ENCODE data around the gene CEP112. TPM values are rescaled to one million over a fixed set of nuclear protein-coding genes. Genes with fewer than 3 reads are reported as not detected.

The CEP112 gene
- total and polyA plus RNA-seq, 2 of the 8 experiments (the other 6 are each of a cell fraction or from before 2014, with no cell fraction given): 0.62 to 3.1 TPM

DNA sequence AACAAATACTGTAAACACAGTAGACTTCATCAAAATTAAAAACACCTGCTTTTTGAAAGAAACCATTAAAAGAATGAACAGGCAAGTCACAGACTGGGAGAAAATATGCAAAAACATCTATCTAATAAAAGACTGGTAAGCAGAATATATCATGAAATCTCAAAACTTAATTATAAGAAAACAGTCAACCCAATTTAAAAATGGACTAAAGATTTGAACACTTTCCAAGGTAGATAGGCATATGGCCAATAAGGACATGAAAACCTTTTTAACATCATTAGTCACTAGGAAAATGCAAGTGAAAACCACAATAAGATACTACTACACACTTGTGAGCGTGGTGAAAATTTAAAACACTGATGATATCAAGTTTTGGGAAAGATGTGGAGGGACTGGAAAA is 218.7 kb downstream of the CEP112 start:
- no peak overlapping the region for H3K23ac ChIP-seq (ENCODE audit: insufficient read length)
- 36% methylated on average over 1 of the region's 1 CpG; no CpG with 5 or more reads in 1 of the 2 experiments for WGBS, 2 experiments (ENCODE audit: extremely low coverage in 1 of 2, insufficient coverage in 1 of 2, insufficient read length in 1 of 2, insufficient replicate concordance in 2 of 2, low coverage in 1 of 2, low lambda C conversion rate in 2 of 2, missing lambda C conversion rate in 1 of 2)
- no peaks in the 10 kb centered on the region; a peak in 1 of 7 replicates for H3K27me3 ChIP-seq (replicated peaks in 1 of 4; ENCODE audit: control insufficient read depth in 3 of 4, extremely low read depth in 1 of 4, insufficient read depth in 3 of 4, low read length in 3 of 4)
- no peak overlapping the region for H3K4me3 ChIP-seq (ENCODE audit: extremely low read depth in 1 of 4, insufficient read depth in 2 of 4, low read depth in 3 of 4, low read length in 4 of 4)
- no peak overlapping the region for H3K9ac ChIP-seq (replicated peaks in 1 of 4; ENCODE audit: extremely low read depth in 1 of 4, low read depth in 3 of 4, low read length in 3 of 4)
- DNase-seq (ENCODE audit: low read depth in 1 of 2, low spot score in 2 of 2) (no peak), FAIRE-seq (no peak)
- H3K4ac ChIP-seq (replicated peaks; ENCODE audit: insufficient read length, low read depth, low read length): no peak overlapping the region
- H3K56ac ChIP-seq (replicated peaks; ENCODE audit: insufficient read length, low read depth, low read length): no peak overlapping the region
- H3K4me2 ChIP-seq (ENCODE audit: insufficient read depth in 1 of 2, low read depth in 2 of 2, low read length in 2 of 2): no peak overlapping the region
- H2BK12ac ChIP-seq (ENCODE audit: low read depth, low read length): no peak overlapping the region
- peaks cover 0 to 2% (median 1%) of the 10 kb centered on the region in 4 experiments; a peak in 2 of 7 replicates for H3K4me1 ChIP-seq (replicated peaks in 1 of 4; ENCODE audit: control insufficient read depth in 3 of 4, insufficient read depth in 4 of 4, low read length in 3 of 4)
- H2BK15ac ChIP-seq (ENCODE audit: low read length): no peak overlapping the region
- H3K36me3 ChIP-seq (ENCODE audit: control insufficient read depth in 2 of 4, insufficient read depth in 4 of 4, low read length in 3 of 4): no peaks in the 10 kb centered on the region; a peak in 1 of 8 replicates
- no peaks in the 10 kb centered on the region for H3K23me2 ChIP-seq (ENCODE audit: low read depth, low read length)
- H4K5ac ChIP-seq (ENCODE audit: insufficient read length, low read depth, low read length): no peak overlapping the region
- no peak overlapping the region for H3K18ac ChIP-seq (ENCODE audit: extremely low read depth, low read length)
- H3K27ac ChIP-seq (ENCODE audit: low read depth, low read length): no peak overlapping the region
- H2BK5ac ChIP-seq (ENCODE audit: low read depth, low read length): no peak overlapping the region
- H3K14ac ChIP-seq (ENCODE audit: insufficient read length): no peak overlapping the region
- H3K79me1 ChIP-seq (ENCODE audit: low read depth, low read length): no peaks in the 10 kb centered on the region
- H3K9me3 ChIP-seq (ENCODE audit: insufficient read depth in 2 of 2, low read depth in 1 of 2, low read length in 1 of 2): peaks cover 16 to 25% of the 10 kb centered on the region in 2 experiments; a peak in 3 of 4 replicates
- no peak overlapping the region for H2AK5ac ChIP-seq (ENCODE audit: low read depth, low read length)
- no peak overlapping the region for H2BK120ac ChIP-seq (replicated peaks; ENCODE audit: low read depth, low read length)
- H4K20me1 ChIP-seq (replicated peaks in 1 of 2; ENCODE audit: control insufficient read depth in 1 of 2, insufficient read depth in 2 of 2, low read length in 2 of 2): no peaks in the 10 kb centered on the region
- no peak overlapping the region for H4K8ac ChIP-seq (ENCODE audit: extremely low read depth, insufficient read depth, low read length)
- H2AFZ ChIP-seq (ENCODE audit: low read length): no peak overlapping the region
- no peaks in the 10 kb centered on the region for H3K79me2 ChIP-seq (ENCODE audit: control insufficient read depth in 1 of 2, insufficient read depth in 2 of 2, low read length in 2 of 2)
- CTCF ChIA-PET (ENCODE audit: partially characterized antibody): no interaction called here
- POLR2A ChIA-PET (ENCODE audit: partially characterized antibody): no interaction called here
- H2BK20ac ChIP-seq (ENCODE audit: low read length): no peak overlapping the region
- H4K91ac ChIP-seq (replicated peaks; ENCODE audit: insufficient read length, low read length): no peak overlapping the region
- TF ChIP-seq EP300 (IDR thresholded peaks at IDR 0.05; ENCODE audit: borderline replicate concordance in 1 of 2, low read depth in 2 of 2, low read length in 2 of 2) (no peak), TAF1 (IDR thresholded peaks at IDR 0.05; ENCODE audit: low read depth, low read length) (no peak)
- TF ChIP-seq, protein P1, sequence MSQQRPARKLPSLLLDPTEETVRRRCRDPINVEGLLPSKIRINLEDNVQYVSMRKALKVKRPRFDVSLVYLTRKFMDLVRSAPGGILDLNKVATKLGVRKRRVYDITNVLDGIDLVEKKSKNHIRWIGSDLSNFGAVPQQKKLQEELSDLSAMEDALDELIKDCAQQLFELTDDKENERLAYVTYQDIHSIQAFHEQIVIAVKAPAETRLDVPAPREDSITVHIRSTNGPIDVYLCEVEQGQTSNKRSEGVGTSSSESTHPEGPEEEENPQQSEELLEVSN (IDR thresholded peaks at IDR 0.05): no peak

Data from H1 (cell line).